OCI-LY1 (cell line): ENCODE results near the gene B3GAT2.

Experiments used
- EZH2 ChIP-seq: fragments of 200-600 bp; sonication (generic), shearing (Covaris generic); IDR thresholded peaks from 2 replicates; pipeline ENCODE4 v1.8.0; 2017; ENCODE audit warnings: borderline replicate concordance, mixed run types, mild to moderate bottlenecking, antibody characterized with exemption, low read length, moderate library complexity, mixed read lengths
- TF ChIP-seq, protein P1 (sequence below): fragments of 200-600 bp; sonication (generic), shearing (Covaris generic); IDR thresholded peaks from 2 replicates; pipeline ENCODE4 v1.5.1; 2017; ENCODE audit warnings: mild to moderate bottlenecking, antibody characterized with exemption, low read length, moderate library complexity, mixed read lengths

DNA sequence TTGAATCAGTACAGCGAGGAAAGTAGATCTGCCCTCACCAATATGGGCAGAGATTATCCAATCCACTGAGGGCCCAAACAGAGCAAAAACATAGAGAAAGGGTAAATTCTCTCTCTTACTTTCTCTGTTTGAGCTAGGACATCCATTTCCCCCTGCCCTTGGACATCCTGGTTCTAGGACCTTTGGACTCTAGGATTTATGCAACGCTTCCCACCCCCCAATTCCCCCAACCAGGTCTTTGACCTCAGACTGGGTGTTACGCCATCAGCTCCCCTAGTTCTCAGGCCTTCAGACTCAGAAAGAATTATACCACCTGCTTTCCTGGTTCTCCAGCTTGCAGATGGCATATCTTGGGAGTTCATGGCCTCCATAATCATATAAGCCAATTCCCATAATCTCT, 10.2 kb upstream of the B3GAT2 start:
- TF ChIP-seq, protein P1, sequence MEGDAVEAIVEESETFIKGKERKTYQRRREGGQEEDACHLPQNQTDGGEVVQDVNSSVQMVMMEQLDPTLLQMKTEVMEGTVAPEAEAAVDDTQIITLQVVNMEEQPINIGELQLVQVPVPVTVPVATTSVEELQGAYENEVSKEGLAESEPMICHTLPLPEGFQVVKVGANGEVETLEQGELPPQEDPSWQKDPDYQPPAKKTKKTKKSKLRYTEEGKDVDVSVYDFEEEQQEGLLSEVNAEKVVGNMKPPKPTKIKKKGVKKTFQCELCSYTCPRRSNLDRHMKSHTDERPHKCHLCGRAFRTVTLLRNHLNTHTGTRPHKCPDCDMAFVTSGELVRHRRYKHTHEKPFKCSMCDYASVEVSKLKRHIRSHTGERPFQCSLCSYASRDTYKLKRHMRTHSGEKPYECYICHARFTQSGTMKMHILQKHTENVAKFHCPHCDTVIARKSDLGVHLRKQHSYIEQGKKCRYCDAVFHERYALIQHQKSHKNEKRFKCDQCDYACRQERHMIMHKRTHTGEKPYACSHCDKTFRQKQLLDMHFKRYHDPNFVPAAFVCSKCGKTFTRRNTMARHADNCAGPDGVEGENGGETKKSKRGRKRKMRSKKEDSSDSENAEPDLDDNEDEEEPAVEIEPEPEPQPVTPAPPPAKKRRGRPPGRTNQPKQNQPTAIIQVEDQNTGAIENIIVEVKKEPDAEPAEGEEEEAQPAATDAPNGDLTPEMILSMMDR: no peak
- TF ChIP-seq EZH2: no peak
